ENCODE data around the gene CAMTA1.

Gene CAMTA1

GRCh38 chr1:7508052-7508933 lies 723.0 kb downstream of the CAMTA1 start:
- no peaks in the 10 kb centered on the region for H3K36me3 ChIP-seq (ENCODE audit: control insufficient read depth in 2 of 2, insufficient read depth in 1 of 2, low read length in 2 of 2)
- H3K4me3 ChIP-seq (ENCODE audit: low read depth, low read length) = no peak overlapping the region
- POLR2A ChIA-PET = no interaction called here
- no peak overlapping the region for H3K27ac ChIP-seq (ENCODE audit: extremely low read depth, low read depth, low read length)
- H3K4me1 ChIP-seq (ENCODE audit: control insufficient read depth, insufficient read depth, low read length) = no peaks in the 10 kb centered on the region
- no peaks in the 10 kb centered on the region for H3K9me3 ChIP-seq (ENCODE audit: control insufficient read depth, insufficient read depth, low read depth, low read length)
- TF ChIP-seq ZNF37A (tag by site-specific recombination; IDR thresholded peaks at IDR 0.05) = no peak
- no peak for TF ChIP-seq ZNF449 (tag by site-specific recombination; IDR thresholded peaks at IDR 0.05)
- TF ChIP-seq EGR2 (tag by site-specific recombination; IDR thresholded peaks at IDR 0.05; ENCODE audit: low read depth) = peak; percentile 47; the same call in 1 of the 2 replicates
- TF ChIP-seq ZSCAN4 (tag by site-specific recombination; IDR thresholded peaks at IDR 0.05) = no peak
- 0 out of 2 replicates have a peak, but pooled peaks have one; percentile 20 for TF ChIP-seq ZFHX2 (tag by site-specific recombination; conservative IDR thresholded peaks at IDR 0.05)
- TF ChIP-seq ZNF362 (tag by site-specific recombination; IDR thresholded peaks at IDR 0.05) = no peak
- TF ChIP-seq ZNF2 (tag by site-specific recombination; IDR thresholded peaks at IDR 0.05) = no peak
- TF ChIP-seq SETDB1 (IDR thresholded peaks at IDR 0.05; ENCODE audit: insufficient read length, low read length) = no peak
- TF ChIP-seq PRDM1 (tag by site-specific recombination; IDR thresholded peaks at IDR 0.05) = no peak
- no peak for TF ChIP-seq ZNF211 (tag by site-specific recombination; IDR thresholded peaks at IDR 0.05; ENCODE audit: low read depth)
- no peak for TF ChIP-seq REPIN1 (tag by site-specific recombination; IDR thresholded peaks at IDR 0.05; ENCODE audit: low read depth)
- no peak for TF ChIP-seq ZNF670 (tag by site-specific recombination; IDR thresholded peaks at IDR 0.05; ENCODE audit: low read depth)
- no peak for TF ChIP-seq HOXD13 (CRISPR knock-in tag; IDR thresholded peaks at IDR 0.05; ENCODE audit: borderline replicate concordance)
- peak; percentile 41; the same call in 1 of the 2 replicates for TF ChIP-seq ZNF398 (tag by site-specific recombination; IDR thresholded peaks at IDR 0.05)
- no peak for TF ChIP-seq ZBTB10 (tag by site-specific recombination; IDR thresholded peaks at IDR 0.05)
- TF ChIP-seq ZNF394 (tag by site-specific recombination; IDR thresholded peaks at IDR 0.05; ENCODE audit: borderline replicate concordance) = no peak
- no peak for TF ChIP-seq ZNF791 (tag by site-specific recombination; IDR thresholded peaks at IDR 0.05)
- TF ChIP-seq ZNF510 (tag by site-specific recombination; IDR thresholded peaks at IDR 0.05; ENCODE audit: insufficient replicate concordance) = no peak
- TF ChIP-seq ZBTB11 (tag by site-specific recombination; conservative IDR thresholded peaks at IDR 0.05; ENCODE audit: low read depth) = no peak
- no peak for TF ChIP-seq ZFP41 (tag by site-specific recombination; IDR thresholded peaks at IDR 0.05; ENCODE audit: borderline replicate concordance)
- TF ChIP-seq ZNF324 (tag by site-specific recombination; IDR thresholded peaks at IDR 0.05) = no peak
- no peak for TF ChIP-seq ZNF558 (tag by site-specific recombination; IDR thresholded peaks at IDR 0.05)
- TF ChIP-seq ZNF341 (tag by site-specific recombination; IDR thresholded peaks at IDR 0.05; ENCODE audit: low read depth) = no peak
- TF ChIP-seq ZNF366 (tag by site-specific recombination; conservative IDR thresholded peaks at IDR 0.05) = 0 out of 2 replicates have a peak, but pooled peaks have one; percentile 21
- no peak for TF ChIP-seq ZNF501 (tag by site-specific recombination; IDR thresholded peaks at IDR 0.05)
- CTCF ChIA-PET = no interaction called here

Data from HEK293 (cell line).